IMR-90 (cell line): ENCODE results near the gene MEGF10. TPM values are rescaled to one million over a fixed set of nuclear protein-coding genes. Genes with fewer than 3 reads are reported as not detected.

Source experiments
- ATAC-seq: fragments of 200-7000 bp; cut with Tn5 transposase; 2 replicates; pipeline ENCODE4 v1.9.1; 2020; ENCODE audit warnings: low read depth, mild to moderate bottlenecking, moderate library complexity
- BruUV-seq: library from RNA; stranded (reverse); fragments of 400-500 nt; replicated peaks from 2 replicates; lab custom pipeline; 2021; lab: Mats Ljungman, UMichigan
- CTCF ChIA-PET: fragments of 300-600 bp; formaldehyde crosslinking; extraction: SDS; loops from one replicate; lab custom pipeline; 2021; ENCODE audit warnings: antibody characterized with exemption; lab: Yijun Ruan, JAX
- POLR2A ChIA-PET: fragments of 300-600 bp; sonication (Branson Sonifier 250); formaldehyde crosslinking; loops from one replicate; lab custom pipeline; 2022; ENCODE audit warnings: antibody characterized with exemption; ENCODE audit not compliant: unreplicated experiment; lab: Charles Lee
- DNase-seq: peaks from one replicate; pipeline ENCODE4 v3.0.0; 2013
- H2AFZ ChIP-seq: replicated peaks from 2 replicates; pipeline ENCODE3; 2013; ENCODE audit warnings: low read length, mild to moderate bottlenecking; ENCODE audit not compliant: poor library complexity
- H2AK5ac ChIP-seq: 2 replicates; pipeline ENCODE4 v1.6.1; 2013; ENCODE audit warnings: low read depth, low read length, inconsistent platforms
- H2AK9ac ChIP-seq: replicated peaks from 2 replicates; pipeline ENCODE3; 2013; ENCODE audit warnings: mild to moderate bottlenecking, low read depth, low read length, moderate library complexity; ENCODE audit not compliant: poor library complexity
- H2BK120ac ChIP-seq: 2 replicates; pipeline ENCODE4 v1.6.1; 2013; ENCODE audit warnings: low read depth, low read length, inconsistent platforms
- H2BK15ac ChIP-seq: 3 replicates; pipeline ENCODE4 v1.6.1; 2013; ENCODE audit warnings: low read depth, low read length, inconsistent platforms
- H2BK20ac ChIP-seq: 2 replicates; pipeline ENCODE4 v1.6.1; 2013; ENCODE audit warnings: low read depth, mild to moderate bottlenecking, inconsistent platforms, low read length, moderate library complexity
- H2BK5ac ChIP-seq: 2 replicates; pipeline ENCODE4 v1.6.1; 2013; ENCODE audit warnings: mild to moderate bottlenecking, low read depth, low read length, inconsistent platforms; ENCODE audit not compliant: poor library complexity, severe bottlenecking
- H3K14ac ChIP-seq: replicated peaks from 2 replicates; pipeline ENCODE4 v1.6.1; 2013; ENCODE audit warnings: low read depth, low read length, inconsistent platforms
- H3K18ac ChIP-seq: 2 replicates; pipeline ENCODE4 v1.6.1; 2013; ENCODE audit warnings: low read depth, low read length, control low read depth
- H3K23ac ChIP-seq: 2 replicates; pipeline ENCODE4 v1.6.1; 2013; ENCODE audit warnings: low read depth, low read length, inconsistent platforms
- H3K27ac ChIP-seq: 2 replicates; pipeline ENCODE4 v1.5.1; 2013; ENCODE audit warnings: mild to moderate bottlenecking, control low read depth, low read length; ENCODE audit not compliant: insufficient read depth
- H3K27me3 ChIP-seq: 2 replicates; pipeline ENCODE4 v1.6.1; 2013; ENCODE audit warnings: low read length; ENCODE audit not compliant: control insufficient read depth, insufficient read depth
- H3K36me3 ChIP-seq: 2 replicates; pipeline ENCODE4 v1.6.1; 2013; ENCODE audit warnings: low read length, mixed read lengths; ENCODE audit not compliant: control insufficient read depth, insufficient read depth
- H3K4ac ChIP-seq: 2 replicates; pipeline ENCODE4 v1.6.1; 2013; ENCODE audit warnings: low read depth, low read length, inconsistent platforms
- H3K4me1 ChIP-seq: 2 replicates; pipeline ENCODE4 v1.6.1; 2013; ENCODE audit warnings: low read length, mixed read lengths; ENCODE audit not compliant: control insufficient read depth, insufficient read depth
- H3K4me2 ChIP-seq: 2 replicates; pipeline ENCODE4 v1.6.1; 2013; ENCODE audit warnings: low read depth, mild to moderate bottlenecking, control low read depth, low read length, moderate library complexity
- H3K4me3 ChIP-seq: 2 replicates; pipeline ENCODE4 v1.5.1; 2013; ENCODE audit warnings: low read depth, mild to moderate bottlenecking, control low read depth, low read length, moderate library complexity; ENCODE audit not compliant: insufficient read depth
- H3K56ac ChIP-seq: 2 replicates; pipeline ENCODE4 v1.6.1; 2013; ENCODE audit warnings: low read length, inconsistent platforms; ENCODE audit not compliant: insufficient read depth; ENCODE audit errors: extremely low read depth
- H3K79me1 ChIP-seq, 2 experiments: 2 replicates each; pipeline ENCODE4 v1.6.1; 2013; ENCODE audit warnings: low read length in 2 of 2, inconsistent platforms in 1 of 2, low read depth in 1 of 2
- H3K9ac ChIP-seq: 2 replicates; pipeline ENCODE4 v1.6.1; 2013; ENCODE audit warnings: low read depth, low read length, control low read depth
- H3K9me1 ChIP-seq: 2 replicates; pipeline ENCODE4 v1.6.1; 2013; ENCODE audit warnings: low read length, inconsistent platforms; ENCODE audit not compliant: insufficient read depth
- H3K9me3 ChIP-seq: 2 replicates; pipeline ENCODE4 v1.6.1; 2013; ENCODE audit warnings: low read length; ENCODE audit not compliant: control insufficient read depth, insufficient read depth
- H4K20me1 ChIP-seq: 2 replicates; pipeline ENCODE4 v1.6.1; 2013; ENCODE audit warnings: low read length, inconsistent platforms; ENCODE audit not compliant: insufficient read depth
- H4K5ac ChIP-seq: 2 replicates; pipeline ENCODE4 v1.6.1; 2013; ENCODE audit warnings: mild to moderate bottlenecking, low read depth, low read length, control low read depth
- H4K8ac ChIP-seq, 2 experiments: 2 replicates each; pipeline ENCODE4 v1.6.1; 2013; ENCODE audit warnings: low read depth in 2 of 2, low read length in 2 of 2, control low read depth in 1 of 2, inconsistent platforms in 1 of 2
- H4K91ac ChIP-seq: 2 replicates; pipeline ENCODE4 v1.6.1; 2013; ENCODE audit warnings: low read depth, low read length, inconsistent platforms; ENCODE audit not compliant: insufficient read depth
- BHLHE40 ChIP-seq: fragments of 150-350 bp; IDR thresholded peaks from 2 replicates; pipeline ENCODE4 v1.6.1; 2016; ENCODE audit warnings: mild to moderate bottlenecking, low read depth, low read length
- CEBPB ChIP-seq: IDR thresholded peaks from 2 replicates; pipeline ENCODE4 v1.6.1; 2012; ENCODE audit warnings: low read depth, low read length, improper control_type of control experiment
- CHD1 ChIP-seq: IDR thresholded peaks from 2 replicates; pipeline ENCODE4 v1.6.1; 2012; ENCODE audit warnings: low read depth, low read length, improper control_type of control experiment
- FOS ChIP-seq: fragments of 150-350 bp; IDR thresholded peaks from 2 replicates; pipeline ENCODE4 v1.6.1; 2016; ENCODE audit warnings: low read depth, low read length
- MAFK ChIP-seq: IDR thresholded peaks from 2 replicates; pipeline ENCODE4 v1.6.1; 2012; ENCODE audit warnings: low read depth, low read length, improper control_type of control experiment
- MAZ ChIP-seq: IDR thresholded peaks from 2 replicates; pipeline ENCODE4 v1.6.1; 2012; ENCODE audit warnings: low read depth, mild to moderate bottlenecking, low read length, improper control_type of control experiment, moderate library complexity, borderline replicate concordance
- MXI1 ChIP-seq: IDR thresholded peaks from 2 replicates; pipeline ENCODE4 v1.6.1; 2012; ENCODE audit warnings: low read depth, mild to moderate bottlenecking, low read length, moderate library complexity, borderline replicate concordance
- NFE2L2 ChIP-seq: fragments of 150-350 bp; IDR thresholded peaks from 2 replicates; pipeline ENCODE4 v1.6.1; 2016; ENCODE audit warnings: low read depth, mild to moderate bottlenecking, low read length
- POLR2A ChIP-seq: IDR thresholded peaks from 2 replicates; pipeline ENCODE4 v1.6.1; 2012; ENCODE audit warnings: mild to moderate bottlenecking, low read depth, low read length
- RAD21 ChIP-seq: IDR thresholded peaks from 2 replicates; pipeline ENCODE4 v1.6.1; 2012; ENCODE audit warnings: low read length, improper control_type of control experiment
- RCOR1 ChIP-seq: IDR thresholded peaks from 2 replicates; pipeline ENCODE4 v1.6.1; 2012; ENCODE audit warnings: mild to moderate bottlenecking, low read length, improper control_type of control experiment; ENCODE audit not compliant: insufficient replicate concordance
- RFX5 ChIP-seq: IDR thresholded peaks from 2 replicates; pipeline ENCODE4 v1.8.0; 2012; ENCODE audit warnings: low read depth, mild to moderate bottlenecking, low read length, moderate library complexity
- SMC3 ChIP-seq: fragments of 150-350 bp; IDR thresholded peaks from 2 replicates; pipeline ENCODE4 v1.6.1; 2016; ENCODE audit warnings: low read depth, mild to moderate bottlenecking, antibody characterized with exemption, low read length, moderate library complexity
- WGBS, 2 experiments: methylation state at CpG; one replicate each; pipeline versions ENCODE4 v1.1.5 to v1.1.7; 2013; ENCODE audit warnings: missing lambda C conversion rate in 2 of 2; ENCODE audit not compliant: insufficient read length in 1 of 2; ENCODE audit errors: extremely low coverage in 2 of 2; 5-methylcytosine and 5-hydroxymethylcytosine counted together
- dilution Hi-C: fragments of 300-500 bp; cut with HindIII; formaldehyde crosslinking; loops from one replicate; pipeline ENCODE4 v1.14.3; 2018; ENCODE audit warnings: low sequenced_read_pairs; ENCODE audit not compliant: unreplicated experiment
- in situ Hi-C: fragments of 300-500 bp; cut with MboI; formaldehyde crosslinking; loops from 3 replicates; pipeline ENCODE4 v1.14.3; 2019; ENCODE audit warnings: low sequenced_read_pairs, inconsistent platforms, mixed read lengths
- intact Hi-C: fragments of 100-400 bp; cut with micrococcal nuclease; formaldehyde crosslinking; loops from 2 replicates; pipeline ENCODE4 v1.10.0; 2022
- polyA plus RNA-seq, 3 experiments: library from polyadenylated mRNA; depleted of rRNA; stranded (reverse); fragments of >200 nt; gene quantifications; 2 replicates each; pipeline ENCODE4 v1.2.3, GENCODE V29; 2012; ENCODE audit warnings: low replicate concordance in 1 of 3
- total RNA-seq: library from RNA; depleted of rRNA; stranded (reverse); fragments of >200 nt; gene quantifications from 2 replicates; pipeline ENCODE4 v1.2.3, GENCODE V29; 2012
- TF ChIP-seq, protein P1 (sequence below): fragments of 150-350 bp; IDR thresholded peaks from 2 replicates; pipeline ENCODE4 v1.6.1; 2016; ENCODE audit warnings: low read depth, mild to moderate bottlenecking, low read length, moderate library complexity, borderline replicate concordance
- TF ChIP-seq, protein P2 (sequence below): conservative IDR thresholded peaks from 2 replicates; pipeline ENCODE4 v1.5.1; 2012; ENCODE audit warnings: mild to moderate bottlenecking, low read depth, low read length, improper control_type of control experiment
- TF ChIP-seq, protein P3 (sequence below): fragments of 150-350 bp; IDR thresholded peaks from 2 replicates; pipeline ENCODE4 v1.6.1; 2017; ENCODE audit warnings: mild to moderate bottlenecking, antibody characterized with exemption, low read length, low read depth

Gene MEGF10
- total and polyA plus RNA-seq, 2 of the 4 experiments (the other 2 are of a cell fraction): not detected

DNA sequence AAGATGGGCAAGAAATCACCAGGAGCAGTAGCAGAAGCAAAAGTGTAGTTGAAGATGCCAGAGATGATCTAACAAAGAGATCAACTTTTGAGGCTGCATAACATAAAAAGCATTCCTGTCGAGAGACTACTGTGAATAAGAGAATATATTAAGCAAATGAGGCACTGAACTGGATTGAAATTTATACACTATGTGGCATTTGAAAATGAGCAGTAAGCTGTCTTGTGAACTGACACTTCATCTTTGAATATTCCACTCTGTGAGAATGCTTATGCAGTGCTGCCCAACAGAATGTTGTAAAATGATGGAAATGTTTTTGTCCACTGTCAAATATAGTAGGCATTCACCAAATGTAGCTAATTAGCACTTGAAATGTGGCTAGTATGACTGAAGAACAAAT is 208.0 kb downstream of the MEGF10 start:
- in situ Hi-C loops: no loop called here
- H2BK15ac ChIP-seq: no peak overlapping the region
- no peak overlapping the region for H2AK5ac ChIP-seq
- no peak overlapping the region for H2AK9ac ChIP-seq
- no peak overlapping the region for H4K5ac ChIP-seq
- H2BK5ac ChIP-seq: no peak overlapping the region
- H3K27me3 ChIP-seq: peaks cover 7% of the 10 kb centered on the region
- no peak overlapping the region for H3K56ac ChIP-seq
- no TSS peak for BruUV-seq
- no peak overlapping the region for H4K8ac ChIP-seq
- no peaks in the 10 kb centered on the region for H3K4me1 ChIP-seq
- intact Hi-C loops: no loop called here
- no peak overlapping the region for H2BK120ac ChIP-seq
- no peak for DNase-seq
- no CpG with 5 or more reads among the region's 1 CpG for WGBS, 2 experiments
- no peak overlapping the region for H3K4me3 ChIP-seq
- H2BK20ac ChIP-seq: no peak overlapping the region
- ATAC-seq: no peak
- no peak overlapping the region for H3K9ac ChIP-seq
- no peaks in the 10 kb centered on the region for H3K79me1 ChIP-seq
- H3K36me3 ChIP-seq: no peaks in the 10 kb centered on the region
- no peaks in the 10 kb centered on the region for H3K9me1 ChIP-seq
- no peak overlapping the region for H3K4me2 ChIP-seq
- POLR2A ChIA-PET: no interaction called here
- H2AFZ ChIP-seq: no peak overlapping the region
- CTCF ChIA-PET: no interaction called here
- H3K14ac ChIP-seq: no peak overlapping the region
- no peak overlapping the region for H3K4ac ChIP-seq
- no peaks in the 10 kb centered on the region for H4K20me1 ChIP-seq
- H4K91ac ChIP-seq: no peak overlapping the region
- no peak overlapping the region for H3K18ac ChIP-seq
- no peaks in the 10 kb centered on the region for H3K9me3 ChIP-seq
- TF ChIP-seq CEBPB: no peak
- TF ChIP-seq RAD21: no peak
- TF ChIP-seq MAZ: no peak
- TF ChIP-seq POLR2A: no peak
- no peak for TF ChIP-seq CHD1
- no peak for TF ChIP-seq MXI1
- no peak for TF ChIP-seq RFX5
- TF ChIP-seq RCOR1: no peak
- TF ChIP-seq, protein P1, sequence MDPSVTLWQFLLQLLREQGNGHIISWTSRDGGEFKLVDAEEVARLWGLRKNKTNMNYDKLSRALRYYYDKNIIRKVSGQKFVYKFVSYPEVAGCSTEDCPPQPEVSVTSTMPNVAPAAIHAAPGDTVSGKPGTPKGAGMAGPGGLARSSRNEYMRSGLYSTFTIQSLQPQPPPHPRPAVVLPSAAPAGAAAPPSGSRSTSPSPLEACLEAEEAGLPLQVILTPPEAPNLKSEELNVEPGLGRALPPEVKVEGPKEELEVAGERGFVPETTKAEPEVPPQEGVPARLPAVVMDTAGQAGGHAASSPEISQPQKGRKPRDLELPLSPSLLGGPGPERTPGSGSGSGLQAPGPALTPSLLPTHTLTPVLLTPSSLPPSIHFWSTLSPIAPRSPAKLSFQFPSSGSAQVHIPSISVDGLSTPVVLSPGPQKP: no peak
- no peak for TF ChIP-seq NFE2L2
- TF ChIP-seq, protein P2, sequence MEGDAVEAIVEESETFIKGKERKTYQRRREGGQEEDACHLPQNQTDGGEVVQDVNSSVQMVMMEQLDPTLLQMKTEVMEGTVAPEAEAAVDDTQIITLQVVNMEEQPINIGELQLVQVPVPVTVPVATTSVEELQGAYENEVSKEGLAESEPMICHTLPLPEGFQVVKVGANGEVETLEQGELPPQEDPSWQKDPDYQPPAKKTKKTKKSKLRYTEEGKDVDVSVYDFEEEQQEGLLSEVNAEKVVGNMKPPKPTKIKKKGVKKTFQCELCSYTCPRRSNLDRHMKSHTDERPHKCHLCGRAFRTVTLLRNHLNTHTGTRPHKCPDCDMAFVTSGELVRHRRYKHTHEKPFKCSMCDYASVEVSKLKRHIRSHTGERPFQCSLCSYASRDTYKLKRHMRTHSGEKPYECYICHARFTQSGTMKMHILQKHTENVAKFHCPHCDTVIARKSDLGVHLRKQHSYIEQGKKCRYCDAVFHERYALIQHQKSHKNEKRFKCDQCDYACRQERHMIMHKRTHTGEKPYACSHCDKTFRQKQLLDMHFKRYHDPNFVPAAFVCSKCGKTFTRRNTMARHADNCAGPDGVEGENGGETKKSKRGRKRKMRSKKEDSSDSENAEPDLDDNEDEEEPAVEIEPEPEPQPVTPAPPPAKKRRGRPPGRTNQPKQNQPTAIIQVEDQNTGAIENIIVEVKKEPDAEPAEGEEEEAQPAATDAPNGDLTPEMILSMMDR: no peak
- TF ChIP-seq, protein P3, sequence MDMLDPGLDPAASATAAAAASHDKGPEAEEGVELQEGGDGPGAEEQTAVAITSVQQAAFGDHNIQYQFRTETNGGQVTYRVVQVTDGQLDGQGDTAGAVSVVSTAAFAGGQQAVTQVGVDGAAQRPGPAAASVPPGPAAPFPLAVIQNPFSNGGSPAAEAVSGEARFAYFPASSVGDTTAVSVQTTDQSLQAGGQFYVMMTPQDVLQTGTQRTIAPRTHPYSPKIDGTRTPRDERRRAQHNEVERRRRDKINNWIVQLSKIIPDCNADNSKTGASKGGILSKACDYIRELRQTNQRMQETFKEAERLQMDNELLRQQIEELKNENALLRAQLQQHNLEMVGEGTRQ: no peak
- no peak for TF ChIP-seq BHLHE40
- no peak for TF ChIP-seq FOS
- no peak for TF ChIP-seq SMC3
- TF ChIP-seq MAFK: no peak
- no peak overlapping the region for H3K27ac ChIP-seq
- no peak overlapping the region for H3K23ac ChIP-seq
- dilution Hi-C loops: no loop called here
